SKM-1 treated with dmso at 0.1 percent for 144 hours (cell line): Measurements from ENCODE around the gene LYST.
"Not testable (repeated sequence)": the region's sequence is repeated elsewhere in the genome, so short reads cannot be mapped to it uniquely, and the experiment has no call there.

Source experiments
- DNase-seq: peaks from one replicate; lab custom pipeline; 2025; ENCODE audit not compliant: unreplicated experiment; lab: John Stamatoyannopoulos, UW

Gene LYST

DNA sequence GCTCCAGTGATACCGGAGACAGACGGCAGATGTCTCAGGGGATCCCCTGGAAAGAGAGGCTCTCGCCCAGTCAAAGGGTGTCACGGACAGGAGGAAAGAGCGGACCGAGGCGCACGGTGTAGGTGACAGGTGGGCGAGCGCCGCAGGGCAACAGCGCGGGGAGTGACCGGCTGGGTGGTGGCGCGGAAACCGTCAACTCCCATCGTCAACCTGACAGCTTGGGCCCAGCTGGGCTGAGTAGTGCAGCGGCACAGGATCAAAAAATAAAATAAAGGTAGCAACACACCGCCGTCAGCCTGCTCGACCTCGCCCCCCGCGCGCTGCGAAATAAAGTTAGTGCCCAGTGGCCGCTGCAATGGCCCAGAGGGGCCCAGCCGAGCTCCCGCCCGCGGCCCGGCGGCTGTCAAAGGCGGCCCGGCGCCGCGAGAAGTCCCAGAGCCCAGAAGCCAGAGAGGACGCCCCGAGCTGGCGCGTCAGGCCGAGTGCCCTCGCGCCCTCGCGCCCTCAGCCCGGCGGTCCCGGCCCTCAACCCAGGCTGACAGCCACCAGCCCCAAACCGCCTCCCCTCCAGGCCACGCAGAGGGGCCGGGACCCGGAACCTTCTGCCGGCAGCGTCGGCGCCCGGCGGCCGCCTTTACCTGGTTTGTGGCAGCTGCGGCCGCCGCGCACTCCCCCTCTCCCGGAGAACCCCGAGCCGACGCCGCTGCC lies at the start of gene LYST:
Gene LYST, minus strand, starts transcription at position 702 of the 708 bp plus-strand sequence. CDS start 36,489 bp downstream, outside the sequence.
- peak; percentile 68 for DNase-seq

DNA sequence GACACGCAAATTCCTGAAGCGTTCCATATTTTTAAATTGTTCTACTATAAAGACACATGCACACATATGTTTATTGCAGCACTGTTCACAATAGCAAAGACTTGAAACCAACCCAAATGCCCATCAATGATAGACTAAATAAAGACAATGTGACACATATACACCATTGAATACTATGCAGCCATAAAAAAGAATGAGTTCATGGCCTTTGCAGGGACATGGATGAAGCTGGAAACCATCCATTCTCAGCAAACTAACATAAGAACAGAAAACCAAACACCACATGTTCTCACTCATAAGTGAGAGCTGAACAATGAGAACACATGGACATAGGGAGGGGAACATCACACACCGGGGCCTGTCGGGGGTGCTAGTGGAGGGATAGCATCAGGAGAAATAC lies 48.8 kb upstream of the LYST start:
- DNase-seq, result not testable (repeated sequence)

- no peak for DNase-seq
Observed at GRCh38 chr1:235913311-235913710, 46.6 kb upstream of the LYST start.

GRCh38 chr1:235911876-235912275 lies 45.2 kb upstream of the LYST start:
- no peak for DNase-seq

DNA sequence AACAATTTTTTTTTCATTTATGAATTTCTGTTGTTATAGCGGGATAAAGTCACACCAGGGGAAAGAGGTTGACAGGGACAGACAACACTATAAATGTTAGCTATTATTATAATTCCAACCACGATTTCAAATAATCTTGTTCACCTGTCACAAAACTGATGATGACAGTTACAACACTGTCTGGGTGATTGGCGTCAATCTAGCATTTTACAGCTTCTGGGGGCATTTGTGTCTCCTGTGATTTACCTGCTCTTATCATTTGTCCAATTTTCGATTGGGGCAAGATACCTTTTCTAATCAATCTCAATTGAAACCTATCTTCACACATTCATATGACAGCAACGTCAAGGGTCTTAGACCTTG lies 44.6 kb upstream of the LYST start:
- no peak for DNase-seq

GRCh38 chr1:235910357-235911299 lies 43.9 kb upstream of the LYST start:
- DNase-seq, result no peak

GRCh38 chr1:235908742-235909520 lies 42.2 kb upstream of the LYST start:
- DNase-seq, result no peak

- DNase-seq, result no peak
Observed at GRCh38 chr1:235907897-235908240, 41.2 kb upstream of the LYST start.

GRCh38 chr1:235907187-235907896 lies 40.6 kb upstream of the LYST start:
- peak; percentile 34 for DNase-seq

DNA sequence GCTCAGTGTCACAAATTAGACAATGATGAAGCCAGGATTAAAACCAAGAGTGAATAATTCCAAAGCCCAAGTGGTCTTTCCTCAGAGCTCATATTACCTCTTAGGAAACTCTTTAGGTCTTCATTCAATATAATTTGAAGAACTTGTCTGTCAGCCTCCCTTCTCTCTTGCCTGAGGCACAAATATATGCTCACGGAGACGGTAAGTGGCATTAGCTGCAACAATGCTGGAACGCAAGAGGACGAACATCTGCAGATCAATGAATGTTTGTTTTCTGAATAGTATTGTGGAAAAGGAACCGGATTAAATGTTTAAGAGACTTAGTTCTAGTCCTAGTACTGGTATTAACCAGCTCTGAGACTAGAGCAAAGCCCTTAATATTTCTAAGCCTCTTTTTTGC lies 39.7 kb upstream of the LYST start:
- DNase-seq, result no peak

DNA sequence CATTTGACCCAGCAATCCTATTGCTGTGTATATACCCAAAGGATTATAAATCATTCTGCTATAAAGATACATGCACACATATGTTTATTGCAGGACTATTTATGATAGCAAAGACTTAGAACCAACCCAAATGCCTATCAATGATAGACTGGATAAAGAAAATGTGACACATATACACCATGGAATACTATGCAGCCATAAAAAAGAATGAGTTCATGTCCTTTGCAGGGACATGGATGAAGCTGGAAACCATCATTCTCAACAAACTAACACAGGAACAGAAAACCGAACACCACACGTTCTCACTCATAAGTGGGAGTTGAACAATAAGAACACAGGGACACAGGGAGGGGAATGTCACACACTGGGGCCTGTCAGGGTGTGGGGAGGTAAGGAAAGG lies 37.1 kb upstream of the LYST start:
- DNase-seq, result not testable (repeated sequence)

DNA sequence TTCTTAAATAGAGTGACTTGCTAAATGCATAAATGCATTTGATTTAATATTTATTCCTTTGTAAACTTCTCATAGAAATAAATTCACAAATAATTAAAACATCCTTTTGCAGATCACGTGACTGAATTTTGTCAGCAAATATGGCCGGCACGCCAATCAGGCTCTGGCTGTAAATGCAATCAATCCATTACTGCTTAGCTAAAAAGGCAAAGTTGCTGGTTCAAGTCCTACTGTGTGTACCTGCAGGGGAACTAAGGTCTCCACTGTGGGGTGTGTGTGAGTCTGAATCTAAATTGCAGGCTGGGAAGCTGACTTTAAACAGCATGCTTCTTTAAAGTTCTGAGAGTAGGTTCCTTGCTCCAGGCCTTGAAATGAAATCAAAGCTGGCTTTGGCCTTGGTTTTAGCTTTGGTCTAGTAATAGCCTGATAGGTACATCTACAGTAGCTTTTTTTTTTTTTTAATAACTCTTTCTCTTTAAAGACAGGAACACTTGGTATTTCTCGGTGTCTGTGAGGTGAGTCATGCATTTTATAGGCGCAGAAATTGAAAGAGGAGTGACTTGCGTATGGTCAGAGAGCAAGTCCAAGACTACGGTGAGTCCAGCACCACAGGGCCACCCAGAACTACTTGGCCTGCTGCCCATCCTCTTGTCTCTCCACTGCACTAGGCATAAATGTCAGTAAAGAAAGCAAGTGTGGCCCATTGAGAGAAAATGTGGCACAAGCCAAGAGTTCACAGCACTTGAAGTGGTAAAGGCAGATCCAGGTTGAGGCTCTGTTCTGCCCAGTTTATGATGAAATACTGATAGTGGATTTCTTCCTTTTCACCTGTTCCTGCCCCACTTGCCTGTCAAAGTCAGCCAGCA lies 36.2 kb upstream of the LYST start:
- DNase-seq, result no peak

- DNase-seq, result peak; percentile 23
Observed at GRCh38 chr1:235901461-235901860, 34.8 kb upstream of the LYST start.

- no peak for DNase-seq
Observed at GRCh38 chr1:235898126-235898525, 31.4 kb upstream of the LYST start.

DNA sequence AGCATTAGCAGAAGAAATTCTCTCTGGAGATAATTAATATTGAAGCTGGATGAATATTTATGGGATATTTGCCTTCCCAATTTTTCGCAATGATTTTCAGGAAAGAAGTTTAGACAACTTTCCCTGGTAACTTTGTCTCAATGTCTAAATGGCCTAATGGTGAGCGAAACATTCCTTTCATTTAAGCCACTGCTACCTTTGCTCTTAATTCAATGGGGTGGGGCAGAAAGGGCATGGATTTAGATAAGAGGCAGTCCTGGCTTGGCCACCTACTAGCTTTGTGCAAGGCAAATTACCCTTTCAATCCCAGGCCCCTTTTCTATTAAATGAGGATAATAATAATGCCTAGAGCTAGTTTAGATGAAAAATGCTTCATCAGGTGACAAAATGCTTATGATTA lies 27.1 kb upstream of the LYST start:
- DNase-seq, result no peak

DNA sequence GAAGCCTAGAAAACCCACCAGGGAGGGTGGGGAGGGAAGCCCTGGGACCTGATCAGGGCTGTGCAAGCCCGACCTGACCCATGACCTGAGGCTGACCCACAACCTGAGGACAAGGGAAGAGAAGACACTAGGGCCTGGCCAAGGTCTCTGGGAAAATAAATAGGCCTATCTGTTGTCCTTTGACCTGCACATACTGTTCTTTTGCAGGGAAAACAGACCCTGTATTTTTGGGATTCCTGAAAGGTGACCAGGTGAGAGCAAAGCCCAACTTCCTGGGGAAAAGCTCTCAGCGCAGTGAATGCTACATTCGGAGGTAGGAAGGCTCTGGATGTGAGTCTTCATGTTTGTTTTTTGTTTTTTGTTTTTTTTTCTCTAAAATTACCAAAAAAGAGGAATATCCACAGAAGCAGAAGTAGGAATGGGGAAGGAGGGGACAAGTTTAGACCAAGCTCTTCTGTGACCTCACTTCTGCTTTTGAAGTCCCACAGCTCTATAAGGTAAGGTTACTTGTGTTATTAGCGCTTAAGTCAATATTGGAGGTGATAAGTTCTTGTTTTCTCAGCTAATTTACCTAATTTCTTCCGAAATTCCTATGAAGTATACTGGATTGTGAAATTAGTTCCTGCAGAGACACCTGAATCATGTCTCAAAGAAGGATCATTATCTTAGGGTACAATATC lies 26.2 kb upstream of the LYST start:
- DNase-seq, result peak; percentile 100

DNA sequence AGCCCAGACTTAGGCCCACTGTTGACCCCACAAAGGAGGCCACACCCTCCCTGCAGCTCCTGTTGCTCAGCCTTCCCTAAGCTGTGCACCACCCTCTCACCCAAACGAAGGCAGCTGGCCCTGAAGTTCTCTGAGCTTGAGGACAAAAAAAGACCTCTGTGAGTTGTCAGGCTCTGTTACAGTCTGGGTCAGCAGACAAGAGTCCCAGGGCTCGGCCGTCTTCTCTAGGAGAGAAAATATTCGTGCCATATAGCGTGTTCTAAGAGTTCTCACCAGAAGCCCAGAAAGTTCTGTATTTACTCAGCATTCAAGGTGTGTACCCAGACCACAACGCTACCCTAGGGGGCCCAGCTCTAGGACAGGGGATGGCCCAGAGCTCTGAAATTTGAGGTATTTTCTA lies 25.5 kb upstream of the LYST start:
- no peak for DNase-seq

DNA sequence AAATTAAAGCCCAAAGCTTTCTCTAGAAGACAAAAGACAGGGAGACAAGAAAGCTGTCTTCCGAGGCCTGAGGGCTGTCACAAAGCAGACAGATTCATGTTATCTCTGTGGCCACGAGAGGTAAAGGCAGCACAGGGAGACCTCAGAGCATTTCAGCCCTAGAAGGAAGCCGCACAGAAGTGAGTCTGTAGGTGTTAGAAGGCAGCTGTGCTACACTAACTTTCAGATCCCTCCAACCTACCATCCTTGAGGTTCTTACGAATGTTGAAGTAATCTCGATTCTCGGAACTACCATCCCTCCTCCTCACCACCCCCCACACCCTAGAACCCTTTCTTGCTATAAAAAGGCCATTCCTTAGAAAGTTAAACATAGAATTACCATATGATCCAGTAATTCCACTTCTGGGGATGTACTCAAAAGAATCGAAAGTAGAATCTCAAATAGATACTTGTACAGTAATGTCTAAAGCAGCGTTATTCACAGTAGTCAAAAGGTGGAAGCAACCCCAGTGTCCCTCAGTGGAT lies 21.5 kb upstream of the LYST start:
- no peak for DNase-seq

DNA sequence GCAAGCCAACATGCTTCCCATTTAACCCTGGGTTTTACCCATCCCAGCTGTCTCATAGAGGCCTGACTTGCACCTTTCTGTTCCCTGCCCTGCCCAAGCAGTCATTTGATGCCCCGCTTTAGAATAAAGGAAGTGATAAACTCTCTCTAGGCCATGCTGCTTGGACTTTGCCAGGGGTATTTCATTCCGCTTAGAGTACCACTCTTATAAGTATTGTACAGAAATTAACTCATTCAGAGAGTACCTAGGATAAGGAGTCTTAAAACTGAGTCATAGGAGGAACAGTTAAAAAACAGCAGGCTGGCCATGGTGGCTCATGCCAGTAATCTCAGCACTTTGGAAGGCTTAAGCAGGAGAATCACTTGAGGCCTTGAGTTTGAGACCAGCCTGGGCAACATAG lies 21.0 kb upstream of the LYST start:
- no peak for DNase-seq
